Esophagus muscularis mucosa (tissue), 4 donors: ENCODE data around the gene LAMB1.

Source experiments
- CTCF ChIP-seq, 3 experiments: fragments of 200-600 bp in 2 of 3; fragments of 450-650 bp in 1 of 3; sonication (generic) in 2 of 3; IDR thresholded peaks; one replicate each; pipeline ENCODE4 v1.5.1; 2017 to 2019; ENCODE audit warnings: antibody characterized with exemption in 3 of 3, mild to moderate bottlenecking in 2 of 3, moderate library complexity in 1 of 3
- EP300 ChIP-seq: sonication (generic); formaldehyde crosslinking; IDR thresholded peaks from one replicate; pipeline ENCODE4 v1.6.1; 2017; ENCODE audit warnings: antibody characterized with exemption
- POLR2A ChIP-seq: fragments of 450-650 bp; IDR thresholded peaks from one replicate; pipeline ENCODE4 v1.6.1; 2017; ENCODE audit warnings: antibody characterized with exemption, moderate library complexity, mild to moderate bottlenecking, low read depth
- POLR2AphosphoS5 ChIP-seq, 2 donors: sonication (generic); formaldehyde crosslinking; IDR thresholded peaks; one replicate each; pipeline ENCODE4 v1.6.1; 2017; ENCODE audit warnings: antibody characterized with exemption in 2 of 2

GRCh38 chr7:108037741-108038140, 34.8 kb upstream of the LAMB1 start:
- TF ChIP-seq POLR2A (no peak), CTCF (IDR thresholded peaks at IDR 0.05) (no peak), EP300 (no peak), POLR2AphosphoS5 (IDR thresholded peaks at IDR 0.05) (no peak)
